Dedifferentiated amniotic fluid mesenchymal stem cell (primary cell): ENCODE data around the gene SYNGR1.
A peak's percentile ranks its signal among the peaks of the same experiment; 100 is the strongest.

Source experiments
- DNase-seq: peaks from one replicate; pipeline ENCODE4 v3.0.0-alpha.2; 2016; ENCODE audit errors: extremely low spot score

SYNGR1 gene

GRCh38 chr22:39371732-39372131 lies 21.9 kb downstream of the SYNGR1 start:
- no peak for DNase-seq

- no peak for DNase-seq
These were observed 24.4 kb downstream of the SYNGR1 start for GRCh38 chr22:39374191-39374590.

- DNase-seq = no peak
These were observed 25.0 kb downstream of the SYNGR1 start for GRCh38 chr22:39374801-39375200.

GRCh38 chr22:39375646-39376045 lies 25.9 kb downstream of the SYNGR1 start:
- no peak for DNase-seq

GRCh38 chr22:39379756-39380730 lies 30.3 kb downstream of the SYNGR1 start:
- DNase-seq = no peak

GRCh38 chr22:39381009-39381755 lies 31.4 kb downstream of the SYNGR1 start:
- no peak for DNase-seq

GRCh38 chr22:39381930-39382329 lies 32.1 kb downstream of the SYNGR1 start:
- DNase-seq = no peak

GRCh38 chr22:39382410-39382809 lies 32.6 kb downstream of the SYNGR1 start:
- DNase-seq = no peak

GRCh38 chr22:39383841-39384625 lies 34.2 kb downstream of the SYNGR1 start:
- no peak for DNase-seq

- no peak for DNase-seq
These were observed 35.1 kb downstream of the SYNGR1 start for GRCh38 chr22:39384750-39385480.

GRCh38 chr22:39388261-39389011 lies 38.6 kb downstream of the SYNGR1 start:
- DNase-seq = peak; percentile 28

GRCh38 chr22:39389420-39389819 lies 39.6 kb downstream of the SYNGR1 start:
- DNase-seq = no peak

GRCh38 chr22:39392341-39392948 lies 42.7 kb downstream of the SYNGR1 start:
- no peak for DNase-seq

- no peak for DNase-seq
These were observed 46.4 kb downstream of the SYNGR1 start for GRCh38 chr22:39395936-39396796.

GRCh38 chr22:39396797-39397195 lies 47.0 kb downstream of the SYNGR1 start:
- DNase-seq = no peak

- no peak for DNase-seq
These were observed 51.5 kb downstream of the SYNGR1 start for GRCh38 chr22:39401301-39401631.

- DNase-seq = peak; percentile 20
These were observed 55.7 kb downstream of the SYNGR1 start for GRCh38 chr22:39405346-39406085.

GRCh38 chr22:39408173-39408572 lies 58.4 kb downstream of the SYNGR1 start:
- DNase-seq = no peak

- no peak for DNase-seq
These were observed 59.0 kb downstream of the SYNGR1 start for GRCh38 chr22:39408807-39409206.
